NCI-H748 (cell line): ENCODE data around the gene ABR.

Experiments
- DNase-seq: peaks from one replicate; lab custom pipeline; 2025; ENCODE audit not compliant: unreplicated experiment; lab: John Stamatoyannopoulos, UW

The ABR gene

DNA sequence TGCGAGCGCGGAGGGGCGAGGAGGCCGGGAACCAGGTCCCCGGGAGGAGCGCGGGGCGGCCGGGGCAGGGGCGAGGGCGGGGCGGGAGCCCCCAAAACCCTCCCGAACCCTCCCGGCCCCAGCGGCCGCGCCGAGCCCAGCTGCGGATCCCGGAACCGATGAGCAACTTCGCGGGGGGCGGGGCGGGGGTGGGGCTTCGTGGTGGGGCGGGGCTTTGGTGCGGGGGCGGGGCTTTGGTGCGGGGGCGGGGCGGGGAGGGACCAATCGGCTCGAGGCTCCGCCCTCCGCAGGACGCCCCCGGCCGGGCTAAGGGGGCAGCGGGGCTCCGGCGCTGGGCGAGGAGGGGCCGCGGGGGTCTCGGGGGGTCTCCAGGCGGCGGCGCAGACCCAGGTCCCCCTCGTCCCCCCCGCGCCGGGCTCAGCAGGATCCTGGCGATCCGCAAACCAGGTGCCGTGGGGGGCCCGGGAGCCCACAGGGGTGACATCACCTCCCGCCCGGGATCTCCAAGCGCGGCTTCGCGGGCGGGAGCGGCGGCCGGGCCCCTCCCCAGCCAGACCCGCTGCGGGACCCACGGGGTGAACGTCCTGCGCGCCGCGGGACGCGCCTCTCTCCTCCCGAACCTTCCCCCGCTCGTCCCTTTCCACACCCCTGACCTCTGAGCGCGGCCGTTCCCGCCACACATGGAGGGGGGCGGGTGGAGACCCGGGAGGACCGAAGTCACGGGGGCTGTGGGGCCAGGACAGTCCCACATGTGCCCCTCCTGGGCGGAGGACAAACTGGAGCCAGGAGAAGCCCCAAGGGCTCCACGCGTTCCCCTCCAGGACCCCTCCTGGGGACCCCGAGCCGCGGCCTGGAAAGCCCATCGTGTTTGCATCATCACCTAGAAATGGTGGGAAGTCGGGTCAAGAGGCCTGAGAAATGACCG is at the start of gene ABR:
ABR (minus strand) TSS at position 164 of the 925 bp plus-strand sequence. CDS start 254 bp downstream, outside the sequence.
- peak; percentile 53 for DNase-seq

DNA sequence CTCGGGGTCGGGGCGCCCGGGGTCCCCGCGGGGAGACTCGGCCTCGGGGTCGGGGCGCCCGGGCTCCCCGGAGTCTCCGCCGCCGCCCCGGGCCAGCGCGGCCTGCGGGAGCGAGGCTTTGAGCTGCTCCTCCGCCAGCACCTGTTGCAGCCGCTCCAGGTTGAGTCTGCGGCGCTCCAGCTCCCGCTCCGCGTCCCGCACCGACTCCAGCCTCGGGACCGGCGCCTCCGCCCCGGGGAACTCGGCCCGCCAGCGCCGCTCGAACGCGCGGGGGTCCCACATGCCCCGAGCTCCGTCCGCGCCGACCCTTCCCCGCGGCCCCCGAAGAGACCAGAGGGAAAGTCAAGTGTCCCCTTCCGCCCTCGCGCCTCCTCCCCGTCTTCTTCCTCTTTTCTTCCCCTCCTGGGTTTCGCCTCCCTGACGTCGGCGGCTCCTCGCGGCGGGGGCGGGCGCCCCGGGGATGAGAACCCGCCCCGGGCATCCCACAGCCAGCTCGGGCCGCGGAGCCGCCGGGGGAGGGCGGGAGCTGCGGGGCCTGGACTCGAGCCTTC is 49.6 kb upstream of the ABR start:
- DNase-seq = peak; percentile 51

DNA sequence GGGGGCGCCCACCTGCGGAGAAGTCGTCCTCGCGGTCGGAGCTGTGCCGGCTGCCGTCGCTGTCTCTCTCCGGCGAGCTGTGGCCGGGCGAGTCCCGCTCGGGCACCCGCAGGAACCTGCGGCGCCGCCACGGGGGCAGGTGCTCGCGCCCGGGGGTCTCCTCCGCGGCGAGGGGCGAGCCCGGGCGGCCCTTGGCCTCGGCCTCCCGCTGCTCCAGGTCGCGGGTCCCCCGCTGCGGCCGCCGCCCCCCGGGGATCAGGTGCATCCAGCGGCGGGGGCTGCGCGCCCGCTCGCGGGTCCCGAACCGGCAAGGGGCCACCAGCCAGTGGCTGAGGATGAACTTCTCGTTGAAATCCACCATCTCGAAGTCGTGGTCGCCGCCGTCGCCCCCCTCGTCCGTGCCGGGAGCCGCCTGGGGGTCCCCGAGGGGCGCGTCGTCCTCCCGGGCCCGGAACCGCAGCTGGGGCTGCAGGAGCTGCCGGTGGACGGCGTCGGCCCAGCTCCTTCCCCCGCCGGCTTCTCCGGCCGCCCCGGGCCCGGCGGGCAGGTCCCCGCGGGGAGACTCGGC is 49.1 kb upstream of the ABR start:
- DNase-seq = peak; percentile 41

DNA sequence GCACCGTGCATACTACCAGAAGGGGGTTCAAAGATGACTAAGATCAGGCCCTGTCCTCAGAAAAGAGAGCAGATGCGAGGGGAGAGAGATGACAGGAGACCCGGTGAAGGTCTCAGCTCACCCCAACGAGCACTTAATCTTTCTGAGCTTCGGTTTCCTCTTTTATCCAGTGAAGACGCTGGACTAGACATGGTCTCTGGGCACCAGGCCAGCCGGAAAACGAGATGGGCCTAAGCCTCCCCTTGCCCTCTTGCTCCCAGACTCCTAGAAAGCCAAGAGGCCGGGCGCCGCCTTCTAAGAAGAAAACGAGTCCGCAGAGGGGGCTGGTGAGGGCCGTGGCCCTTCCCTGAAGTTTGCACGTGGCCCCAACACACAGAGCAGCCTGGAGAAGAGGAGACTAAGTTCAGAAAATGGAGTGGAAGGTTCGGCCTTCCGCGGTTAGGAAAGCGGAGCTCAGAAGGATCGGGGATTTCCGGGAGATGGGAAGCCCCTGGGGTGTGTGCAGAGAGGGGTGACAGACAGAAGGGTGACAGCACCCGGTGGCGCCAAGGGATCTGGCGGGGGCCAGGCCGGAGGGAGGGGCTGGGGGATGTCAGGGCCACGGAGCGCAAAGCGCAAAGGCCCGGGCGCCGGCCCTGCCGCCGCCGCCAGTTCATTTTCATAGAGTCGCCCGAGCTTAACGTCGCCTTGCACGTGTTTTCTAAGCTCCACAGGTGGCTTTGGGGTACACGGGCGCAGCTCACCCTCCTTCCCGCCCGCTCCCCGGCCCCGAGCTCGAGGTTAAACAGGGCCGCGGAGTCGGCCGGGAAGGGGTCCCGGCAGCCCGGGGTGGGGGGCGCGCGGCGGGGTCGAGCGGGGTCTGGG is 48.4 kb upstream of the ABR start:
- DNase-seq = peak; percentile 43

DNA sequence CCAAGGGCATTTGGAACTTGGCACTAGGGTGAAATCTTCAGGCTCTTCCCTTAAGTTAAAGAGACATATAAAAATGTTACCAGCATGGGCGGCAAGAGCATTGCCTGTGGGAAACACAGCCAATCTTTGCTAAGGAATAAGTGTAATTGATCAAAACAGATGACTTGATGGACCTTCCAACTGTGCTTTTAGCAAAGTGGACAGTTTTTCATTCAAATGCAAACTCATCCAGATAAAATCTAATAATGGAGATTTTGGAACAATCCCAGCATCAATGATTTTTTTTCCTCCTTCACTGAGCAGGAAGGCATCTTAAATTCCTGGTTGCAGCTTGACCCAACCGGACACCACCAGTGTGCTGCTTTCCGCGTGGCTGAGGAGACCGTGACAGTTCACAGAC is 47.6 kb upstream of the ABR start:
- no peak for DNase-seq

DNA sequence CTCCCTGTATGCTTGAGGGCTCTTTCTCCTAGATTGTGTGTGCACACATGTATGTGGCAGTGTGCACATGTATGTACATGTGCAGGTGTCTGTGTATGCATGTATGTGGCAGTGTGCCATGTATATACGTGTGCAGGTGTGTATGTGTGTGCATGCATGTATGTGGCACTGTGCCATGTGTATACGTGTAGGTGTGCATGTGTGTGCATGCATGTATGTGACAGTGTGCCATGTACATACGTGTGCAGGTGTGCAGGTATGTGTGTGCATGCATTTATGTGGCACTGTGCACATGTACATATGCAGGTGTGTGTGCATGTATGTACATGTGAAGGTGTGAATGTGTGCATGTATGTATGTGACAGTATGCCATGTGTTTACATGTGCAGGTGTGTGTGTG is 46.5 kb upstream of the ABR start:
- no peak for DNase-seq

DNA sequence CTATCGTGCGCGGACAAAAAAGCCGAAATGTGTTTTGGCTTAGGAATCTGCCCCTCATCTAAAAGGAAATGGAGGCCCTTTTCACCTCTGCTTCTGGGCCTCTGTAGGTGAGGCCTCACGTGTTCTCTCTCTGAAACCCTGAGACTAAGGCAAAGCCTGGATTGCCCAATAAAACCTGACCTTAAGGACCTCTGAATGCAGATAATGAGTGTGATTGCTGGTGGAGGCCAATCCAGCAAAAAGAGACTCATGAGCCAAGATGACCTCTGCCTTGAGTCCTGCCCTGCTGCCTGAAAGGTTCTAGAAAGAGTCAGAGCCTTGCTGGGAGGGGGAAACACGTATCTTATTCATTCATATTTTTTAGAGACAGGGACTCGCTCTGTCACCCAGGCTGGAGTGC is 44.5 kb upstream of the ABR start:
- no peak for DNase-seq

DNA sequence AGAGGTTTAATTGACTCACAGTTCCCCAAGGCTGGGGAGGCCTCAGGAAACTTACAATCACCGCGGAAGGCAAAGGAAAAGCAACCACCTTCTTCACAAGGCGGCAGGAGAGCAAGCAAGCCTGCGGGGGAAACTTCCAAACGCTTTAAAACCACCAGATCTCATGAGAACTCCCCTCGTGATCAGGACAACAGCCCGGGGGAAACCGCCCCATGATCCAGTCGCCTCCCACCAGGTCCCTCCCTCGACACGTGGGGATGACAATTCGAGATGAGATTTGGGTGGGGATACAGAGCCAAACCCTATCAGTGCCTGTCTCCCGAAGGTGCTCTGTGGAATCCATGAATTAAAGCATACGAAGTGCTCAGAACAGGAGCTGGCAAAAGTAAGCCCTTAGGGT is 43.9 kb upstream of the ABR start:
- DNase-seq = no peak

DNA sequence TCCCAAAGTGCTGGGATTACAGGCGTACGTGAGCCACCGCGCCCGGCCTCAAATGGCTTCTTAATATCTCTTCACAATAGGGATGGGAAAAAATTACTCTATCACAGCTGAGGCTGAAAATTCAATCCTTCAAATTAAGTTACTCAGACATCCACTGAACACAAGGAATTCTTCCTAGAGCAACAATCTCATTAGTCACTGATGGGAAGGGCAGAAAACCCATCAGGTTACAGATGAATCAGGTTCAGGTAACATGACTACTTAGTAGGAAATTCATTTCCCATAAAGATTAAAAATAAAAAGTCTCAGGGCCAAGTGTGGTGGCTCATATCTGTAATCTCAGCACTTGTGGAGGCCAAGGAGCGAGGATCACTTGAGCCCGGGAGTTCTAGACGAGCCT is 42.5 kb upstream of the ABR start:
- no peak for DNase-seq

DNA sequence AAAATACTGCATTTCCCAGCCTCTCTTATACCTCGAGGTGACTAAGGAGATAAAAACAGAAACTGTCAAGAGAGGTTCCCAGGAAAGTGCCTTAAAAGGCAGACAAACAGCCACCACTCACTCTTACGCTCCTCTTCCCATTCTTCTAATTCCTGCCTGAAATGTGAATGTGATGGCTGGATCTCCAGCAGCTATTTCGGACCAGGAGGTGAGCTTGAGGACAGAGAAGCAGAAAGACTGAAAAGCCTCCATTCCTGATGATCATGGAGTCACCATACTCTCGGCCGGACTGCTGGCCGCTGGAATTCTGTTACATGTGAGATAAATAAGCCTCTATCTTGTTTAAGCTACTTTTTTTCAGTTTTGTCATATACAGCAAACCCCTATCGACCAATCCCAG is 41.4 kb upstream of the ABR start:
- no peak for DNase-seq

DNA sequence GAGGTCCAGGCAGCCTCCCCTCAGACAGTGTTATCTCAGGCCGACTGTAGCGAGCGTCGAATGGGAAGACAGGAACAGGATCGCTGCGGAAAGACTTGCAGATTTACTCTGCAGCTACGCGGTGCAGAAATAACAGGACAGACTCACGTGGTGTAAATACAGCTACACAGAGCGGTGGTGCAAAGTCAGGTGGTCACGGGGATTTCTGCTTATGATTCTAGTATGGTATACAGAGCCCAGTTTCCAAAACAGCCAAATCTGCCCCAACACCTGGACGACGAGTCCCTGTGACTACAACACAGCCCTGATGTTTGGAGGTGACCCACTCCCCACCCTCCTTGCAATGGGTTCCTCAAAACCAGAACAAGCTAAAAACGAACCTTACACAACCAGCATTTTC is 40.6 kb upstream of the ABR start:
- DNase-seq = peak; percentile 22

DNA sequence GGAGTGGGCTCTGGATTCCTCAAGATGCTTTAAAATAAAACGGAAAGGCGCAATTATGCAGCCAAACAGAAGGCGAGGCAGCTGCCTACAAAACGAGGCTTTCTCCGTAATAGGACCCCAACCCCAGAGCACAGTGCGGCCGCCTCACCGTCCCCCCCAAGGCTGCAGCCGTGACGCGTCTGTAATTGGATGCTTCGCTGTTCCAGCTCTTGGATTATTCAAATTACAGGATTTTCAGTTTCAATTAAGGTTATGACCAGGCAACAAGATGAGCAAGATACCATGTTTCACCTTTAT is 37.3 kb upstream of the ABR start:
- no peak for DNase-seq

DNA sequence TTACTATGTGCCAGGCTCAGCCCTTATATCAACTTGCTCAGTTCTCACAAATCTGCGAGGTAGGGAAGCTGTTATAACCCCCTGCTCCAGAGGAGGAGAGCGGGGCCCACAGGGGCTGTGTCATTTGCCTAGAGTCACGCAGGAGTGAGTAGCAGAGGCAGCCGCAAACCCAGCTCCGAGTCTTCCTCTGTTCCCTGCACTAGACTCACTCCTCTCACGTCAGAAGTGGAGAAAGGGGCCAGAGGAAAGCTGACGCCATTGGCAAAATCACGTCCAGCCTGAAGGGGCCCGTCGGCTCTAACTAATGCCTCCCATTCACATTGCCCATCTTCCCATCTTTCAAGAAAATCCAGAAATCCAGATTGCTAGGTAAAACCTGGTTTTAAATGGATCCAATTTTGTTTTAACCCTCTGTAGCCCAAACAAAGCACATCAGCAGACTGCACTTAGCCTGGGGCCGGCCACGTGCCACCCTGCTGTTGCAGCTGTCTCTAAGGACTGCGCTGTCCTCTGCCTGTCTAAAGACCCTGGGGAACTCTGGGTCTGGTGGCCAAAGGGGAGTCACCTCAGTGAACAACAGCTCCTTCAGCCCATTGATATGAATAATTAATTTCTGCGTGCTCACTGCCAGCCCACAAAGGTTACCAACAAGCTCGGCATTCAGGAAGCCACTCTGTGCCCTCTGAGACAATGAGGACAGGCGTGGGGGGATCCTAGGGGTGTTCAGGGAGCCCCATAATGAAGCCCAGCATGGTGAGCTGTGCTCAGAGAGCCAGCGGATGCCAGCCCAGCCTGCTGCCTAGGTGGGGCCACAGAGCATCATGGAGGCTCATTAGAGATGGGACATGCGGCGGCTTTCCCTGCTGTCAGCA is 36.7 kb upstream of the ABR start:
- DNase-seq = no peak

DNA sequence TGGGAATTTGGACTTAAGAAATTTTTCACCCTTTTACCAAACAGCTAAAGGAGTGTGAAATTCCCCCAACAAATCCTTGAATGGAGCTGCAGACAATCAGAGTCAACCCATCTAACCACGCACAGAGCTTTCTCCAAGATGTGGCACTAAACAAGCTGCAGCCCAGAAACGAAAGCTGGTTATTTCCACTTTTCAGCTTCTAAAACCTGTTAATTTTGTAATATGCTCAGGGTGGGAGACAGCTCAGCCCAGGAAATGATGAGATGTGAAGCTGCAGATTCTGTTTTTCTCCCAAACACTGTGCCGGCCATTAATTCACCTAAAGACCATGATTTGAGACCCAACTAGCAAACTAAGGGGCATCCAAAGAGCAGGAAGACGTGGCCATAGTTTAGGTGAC is 33.2 kb upstream of the ABR start:
- no peak for DNase-seq

DNA sequence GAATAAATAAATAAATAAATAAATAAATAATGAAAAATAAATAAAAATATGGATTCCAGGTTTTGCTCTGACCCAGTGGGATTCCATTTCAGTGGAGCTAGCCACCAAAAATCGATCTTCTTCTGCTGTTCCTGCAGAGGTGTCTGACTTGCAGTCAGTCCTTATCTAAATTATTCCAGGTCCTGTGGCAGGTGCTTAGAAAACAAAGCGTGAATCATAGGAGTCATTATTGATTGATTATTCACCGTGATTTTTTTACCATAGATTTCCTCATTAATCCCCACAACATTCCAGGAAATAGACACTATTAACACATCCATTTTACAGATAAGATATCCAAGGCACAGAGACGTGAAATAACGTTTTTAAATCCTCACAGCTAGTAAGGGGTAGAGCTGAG is 31.5 kb upstream of the ABR start:
- DNase-seq = no peak

DNA sequence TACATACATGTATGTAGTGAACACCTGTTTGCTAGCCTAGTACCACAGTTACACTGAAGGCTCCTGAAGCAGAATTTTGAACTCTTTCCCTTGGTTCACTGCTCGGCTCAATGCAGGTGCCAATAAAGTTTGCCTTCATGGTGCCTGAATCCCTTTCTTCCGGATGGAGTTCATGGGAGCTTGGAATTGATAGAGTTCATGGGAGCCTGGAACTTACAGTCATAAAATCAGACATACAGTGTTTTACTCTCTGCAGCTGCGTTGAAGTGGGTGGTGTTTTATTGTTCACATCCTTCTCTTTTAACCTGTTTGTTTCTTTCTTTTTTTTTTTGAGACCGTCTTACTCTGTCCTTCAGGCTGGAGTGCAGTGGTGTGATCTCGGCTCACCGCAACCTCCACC is 29.2 kb upstream of the ABR start:
- no peak for DNase-seq

DNA sequence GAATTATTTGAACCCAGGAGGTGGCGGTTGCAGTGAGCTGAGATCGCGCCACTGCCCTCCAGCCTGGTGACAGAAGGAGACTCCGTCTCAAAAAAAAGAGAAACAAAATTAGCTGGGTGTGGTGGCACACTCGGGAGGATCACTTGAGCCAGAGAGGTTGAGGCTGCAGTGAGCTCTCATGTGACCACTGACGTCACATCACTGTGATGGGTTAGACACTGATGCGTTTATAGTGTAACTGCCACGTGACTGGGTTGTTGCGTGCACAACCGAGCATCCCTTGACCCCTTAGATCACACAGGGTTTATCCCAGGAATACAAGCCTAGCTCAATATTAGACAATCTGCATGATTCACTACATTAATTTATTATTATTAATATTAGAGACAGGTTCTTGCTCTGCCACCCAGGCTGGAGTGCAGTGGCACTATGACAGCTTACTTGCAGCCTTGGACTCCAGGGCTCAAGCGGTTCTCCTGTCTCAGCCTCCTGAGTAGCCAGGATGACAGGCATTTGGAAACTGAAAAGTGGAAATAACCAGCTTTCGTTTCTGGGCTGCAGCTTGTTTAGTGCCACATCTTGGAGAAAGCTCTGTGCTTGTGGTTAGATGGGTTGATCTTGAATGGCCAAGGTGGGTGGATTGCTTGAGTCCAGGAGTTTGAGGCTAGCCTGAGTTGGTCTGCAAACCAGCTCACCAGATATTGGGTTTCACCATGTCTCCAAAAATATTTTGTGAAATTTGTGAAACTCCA is 26.4 kb upstream of the ABR start:
- no peak for DNase-seq

DNA sequence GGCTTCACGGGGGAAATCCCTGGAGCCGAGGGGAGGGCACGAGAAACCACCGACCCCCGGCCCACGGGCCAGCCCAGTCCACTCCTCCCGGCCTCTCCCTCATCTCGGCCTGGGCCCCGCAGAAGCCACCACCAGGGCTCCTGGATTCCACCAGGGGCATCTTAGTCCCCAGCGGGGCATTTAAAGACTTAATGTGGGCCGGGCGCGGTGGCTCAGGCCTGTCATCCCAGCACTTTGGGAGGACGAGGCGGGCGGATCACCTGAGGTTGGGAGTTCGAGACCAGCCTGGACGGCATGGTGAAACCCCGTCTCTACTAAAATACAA is 24.1 kb upstream of the ABR start:
- DNase-seq = no peak

DNA sequence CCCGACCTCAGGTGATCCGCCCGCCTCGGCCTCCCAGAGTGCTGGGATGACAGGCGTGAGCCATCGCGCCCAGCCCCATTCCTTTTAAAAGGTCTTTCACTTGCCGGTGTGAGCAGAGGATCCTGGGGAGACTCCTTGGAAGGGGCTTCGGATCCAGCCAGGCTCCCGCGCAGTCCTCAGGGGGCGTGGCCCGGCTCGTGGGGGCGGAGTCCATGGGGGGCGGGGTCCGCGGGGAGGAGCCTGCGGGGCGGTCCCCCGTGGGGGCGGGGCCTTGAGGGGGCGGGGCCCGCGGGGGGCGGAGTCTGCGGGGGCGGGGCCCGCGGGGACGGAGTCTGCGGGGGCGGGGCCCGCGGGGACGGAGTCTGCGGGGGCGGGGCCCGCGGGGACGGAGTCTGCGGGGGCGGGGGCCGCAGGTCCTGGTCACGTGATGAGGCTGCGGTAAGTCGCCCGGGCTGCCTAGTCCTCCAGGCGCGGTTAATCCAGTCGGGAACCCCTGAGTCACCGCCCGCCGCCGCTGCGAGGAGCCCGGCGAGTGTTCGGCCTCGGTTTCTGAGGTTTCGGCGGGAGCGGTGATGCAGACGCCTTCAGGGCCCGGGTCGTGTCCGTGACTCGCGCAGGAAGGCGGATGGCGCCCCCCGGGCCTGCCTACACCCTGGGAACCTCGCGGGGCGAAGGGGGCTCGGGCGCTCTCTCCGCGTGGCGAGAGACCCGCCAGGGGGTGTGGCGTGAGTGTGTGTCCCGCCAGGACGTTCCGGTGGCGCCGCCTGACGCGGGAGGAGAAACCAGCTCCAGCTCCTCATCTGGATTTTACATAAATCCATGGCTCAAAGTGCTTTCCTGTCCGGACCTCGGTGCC is 23.6 kb upstream of the ABR start:
- peak; percentile 88 for DNase-seq
